H1 (cell line): ENCODE measurements around the gene BRPF3. TPM values are rescaled to one million over a fixed set of nuclear protein-coding genes. Genes with fewer than 3 reads are reported as not detected.
A peak's percentile ranks its signal among the peaks of the same experiment; 100 is the strongest.

Experiments used
- ASH2L ChIP-seq: fragments of 200-600, 300-600 bp; sonication (generic); IDR thresholded peaks from one replicate; pipeline ENCODE4 v1.7.1; 2017; ENCODE audit warnings: low read length
- BACH1 ChIP-seq: IDR thresholded peaks from 2 replicates; pipeline ENCODE4 v1.6.1; 2012; ENCODE audit warnings: low read length, improper control_type of control experiment
- BRCA1 ChIP-seq: IDR thresholded peaks from 2 replicates; pipeline ENCODE4 v1.6.1; 2012; ENCODE audit warnings: low read depth, low read length, improper control_type of control experiment
- CREB1 ChIP-seq: IDR thresholded peaks from 2 replicates; pipeline ENCODE4 v1.6.1; 2012; ENCODE audit warnings: inconsistent platforms
- GTF2F1 ChIP-seq: IDR thresholded peaks from 2 replicates; pipeline ENCODE4 v1.6.1; 2012; ENCODE audit warnings: low read depth, low read length, improper control_type of control experiment, borderline replicate concordance
- HDAC2 ChIP-seq, 2 experiments: fragments of 300-600 bp in 1 of 2; sonication (generic) in 1 of 2; IDR thresholded peaks; 2 replicates each; pipeline ENCODE4 v1.6.1; 2011 to 2012; ENCODE audit warnings: low read depth in 2 of 2, low read length in 2 of 2, mild to moderate bottlenecking in 2 of 2, moderate library complexity in 2 of 2, borderline replicate concordance in 1 of 2, inconsistent platforms in 1 of 2
- JUN ChIP-seq: IDR thresholded peaks from 2 replicates; pipeline ENCODE4 v1.6.1; 2011; ENCODE audit warnings: low read depth, mild to moderate bottlenecking, improper control_type of control experiment, low read length
- KDM4A ChIP-seq: IDR thresholded peaks from one replicate; pipeline ENCODE4 v1.7.1; 2012; ENCODE audit warnings: low read depth, mild to moderate bottlenecking, moderate library complexity, low read length, inconsistent platforms; ENCODE audit not compliant: severe bottlenecking
- PHF8 ChIP-seq: fragments of 200-600 bp; sonication (generic); conservative IDR thresholded peaks from 2 replicates; pipeline ENCODE4 v1.7.1; 2012; ENCODE audit warnings: low read depth, mild to moderate bottlenecking, inconsistent platforms, low read length, moderate library complexity
- POLR2A ChIP-seq, 2 experiments: IDR thresholded peaks; 1 replicate in 1 of 2; 2 replicates in 1 of 2; pipeline ENCODE4 v1.6.1; 2011; ENCODE audit warnings: low read depth in 2 of 2, low read length in 2 of 2, mild to moderate bottlenecking in 2 of 2; ENCODE audit errors: control extremely low read depth in 1 of 2
- POLR2AphosphoS5 ChIP-seq: IDR thresholded peaks from 2 replicates; pipeline ENCODE4 v1.6.1; 2011; ENCODE audit warnings: low read depth, low read length
- RAD21 ChIP-seq, 2 experiments: IDR thresholded peaks in 1 of 2; conservative IDR thresholded peaks in 1 of 2; 2 replicates each; pipeline ENCODE4 v1.6.1; 2011; ENCODE audit warnings: low read depth in 2 of 2, low read length in 2 of 2, improper control_type of control experiment in 1 of 2, inconsistent platforms in 1 of 2, mild to moderate bottlenecking in 1 of 2, moderate library complexity in 1 of 2
- SAP30 ChIP-seq: fragments of 300-600 bp; sonication (generic); IDR thresholded peaks from 2 replicates; pipeline ENCODE4 v1.7.1; 2012; ENCODE audit warnings: low read length, moderate library complexity, mild to moderate bottlenecking, inconsistent platforms; ENCODE audit not compliant: insufficient read depth, insufficient replicate concordance
- SIRT6 ChIP-seq: IDR thresholded peaks from one replicate; pipeline ENCODE4 v1.7.1; 2012; ENCODE audit warnings: low read length, inconsistent platforms
- TAF7 ChIP-seq: optimal IDR thresholded peaks from 2 replicates; pipeline ENCODE3; 2011; ENCODE audit warnings: low read depth, mild to moderate bottlenecking, inconsistent platforms, low read length, moderate library complexity, borderline replicate concordance
- TCF12 ChIP-seq: IDR thresholded peaks from 2 replicates; pipeline ENCODE4 v1.6.1; 2011; ENCODE audit warnings: low read depth, mild to moderate bottlenecking, low read length
- TEAD4 ChIP-seq: IDR thresholded peaks from 2 replicates; pipeline ENCODE4 v1.6.1; 2012; ENCODE audit warnings: low read depth, low read length, inconsistent platforms, mixed read lengths
- USF2 ChIP-seq: IDR thresholded peaks from 2 replicates; pipeline ENCODE4 v1.6.1; 2011; ENCODE audit warnings: low read length, improper control_type of control experiment
- YY1 ChIP-seq: IDR thresholded peaks from 2 replicates; pipeline ENCODE4 v1.6.1; 2011; ENCODE audit warnings: low read depth, mild to moderate bottlenecking, low read length
- ZNF274 ChIP-seq: IDR thresholded peaks from 2 replicates; pipeline ENCODE4 v1.7.0; 2012; ENCODE audit warnings: low read length, borderline replicate concordance; ENCODE audit errors: extremely low read depth
- polyA plus RNA-seq, 7 experiments: library from polyadenylated mRNA; depleted of rRNA in 3 of 7; stranded (reverse) in 5 of 7; unstranded in 2 of 7; fragments of >200 nt in 5 of 7; fragments of 200-250 nt in 2 of 7; gene quantifications; 1 replicate in 5 of 7; 2 replicates in 1 of 7; 4 replicates in 1 of 7; pipeline versions ENCODE4 v1.2.1 to v1.2.3, GENCODE V29; 2011 to 2013; ENCODE audit warnings: missing spikeins in 2 of 7, mixed read lengths in 2 of 7
- total RNA-seq: library from RNA; stranded (reverse); fragmentation: NEBNext Ultra II Directional; extraction: Animal tissue kit (Norgen Biotek cat#: 25700); gene quantifications from 2 replicates; pipeline ENCODE4 v1.2.1, GENCODE V29; 2021

The BRPF3 gene
- total and polyA plus RNA-seq, 2 of the 8 experiments (the other 6 are each of a cell fraction or from before 2014, with no cell fraction given): 26.0 to 37.5 TPM

DNA sequence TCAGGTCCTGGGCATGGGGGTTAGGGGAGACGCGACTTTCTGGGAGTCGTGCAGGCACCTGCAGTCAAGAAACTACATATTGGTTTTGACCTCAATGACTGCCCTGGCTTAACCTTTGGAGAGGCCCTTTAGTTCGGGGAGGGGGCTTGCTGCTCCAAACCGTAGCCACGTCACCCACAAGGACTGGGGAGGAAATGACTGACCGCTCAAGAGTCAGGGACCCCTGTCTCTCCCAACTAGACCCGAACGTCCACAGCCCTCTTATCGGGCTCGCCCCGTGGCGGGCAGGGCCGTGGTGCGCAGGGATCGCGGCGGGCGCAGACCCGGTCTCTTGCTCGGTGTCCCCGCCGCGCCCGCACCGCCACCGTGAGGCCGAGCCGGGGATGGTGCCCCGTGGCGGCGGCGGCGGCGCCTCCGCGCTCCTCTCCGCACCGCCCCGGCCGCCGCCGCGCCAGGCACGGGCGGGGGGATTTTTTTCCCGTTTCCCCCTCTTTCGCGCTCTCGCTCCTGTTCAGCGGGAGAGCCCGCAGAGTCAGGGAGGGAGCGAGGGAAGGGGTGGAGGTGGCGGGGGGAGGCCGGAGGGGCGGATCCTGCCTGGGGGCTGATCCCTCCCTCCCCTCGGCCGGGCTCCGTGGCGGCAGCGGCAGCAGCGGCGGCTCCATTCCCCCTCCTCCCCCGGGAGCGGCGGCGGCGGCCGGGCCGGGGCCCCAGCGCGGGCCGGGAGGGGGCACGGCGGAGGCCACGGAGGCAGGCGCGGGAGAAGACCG lies at the start of gene BRPF3 (continued):
- peak; percentile 66; the same call in 1 of the 2 replicates for TF ChIP-seq POLR2AphosphoS5
- TF ChIP-seq RAD21 (IDR thresholded peaks at IDR 0.05 in 1 of 2, conservative IDR thresholded peaks at IDR 0.05 in 1 of 2; ENCODE audit: low read depth in 2 of 2, low read length in 2 of 2): peak; percentile 42 to 71
- TF ChIP-seq CREB1: peak; percentile 21; the same call in 1 of the 2 replicates
- peak; percentile 35 for TF ChIP-seq KDM4A
- no peak for TF ChIP-seq ZNF274
- TF ChIP-seq GTF2F1: no peak
- TF ChIP-seq BACH1: no peak
- TF ChIP-seq PHF8: peak; percentile 61
- TF ChIP-seq USF2: no peak
- TF ChIP-seq YY1: no peak
- peak; percentile 43 for TF ChIP-seq SAP30
- no peak for TF ChIP-seq ASH2L
- TF ChIP-seq HDAC2 (IDR thresholded peaks at IDR 0.05; ENCODE audit: borderline replicate concordance in 1 of 2, low read depth in 2 of 2, low read length in 2 of 2): 0 out of 4 replicates have a peak, but pooled peaks of 1 of the 2 experiments have one; percentile 16
- no peak for TF ChIP-seq TEAD4
- TF ChIP-seq BRCA1: no peak
- TF ChIP-seq POLR2A (IDR thresholded peaks at IDR 0.05; ENCODE audit: control extremely low read depth in 1 of 2, low read depth in 2 of 2, low read length in 2 of 2): peak; percentile 64 to 71
- TF ChIP-seq SIRT6: no peak
- no peak for TF ChIP-seq TCF12
- TF ChIP-seq JUN: no peak
- peak; percentile 73 for TF ChIP-seq TAF7
